NT2/D1 (cell line): ENCODE measurements around the gene USF1.
"Not testable (repeated sequence)": the region's sequence is repeated elsewhere in the genome, so short reads cannot be mapped to it uniquely, and the experiment has no call there.

Experiments
- DNase-seq: peaks from one replicate; pipeline ENCODE4 v3.0.0-alpha.2; 2011; ENCODE audit warnings: low read depth, low spot score
- H3K27me3 ChIP-seq: 2 replicates; pipeline ENCODE4 v1.6.0; 2011; ENCODE audit warnings: mild to moderate bottlenecking; ENCODE audit not compliant: insufficient read length, insufficient read depth
- H3K36me3 ChIP-seq: 2 replicates; pipeline ENCODE4 v1.6.1; 2011; ENCODE audit warnings: mild to moderate bottlenecking, low read length, mixed read lengths; ENCODE audit not compliant: insufficient read depth, insufficient read length
- H3K4me1 ChIP-seq: 2 replicates; pipeline ENCODE4 v1.5.1; 2011; ENCODE audit not compliant: insufficient read depth, insufficient read length
- H3K4me3 ChIP-seq: 2 replicates; pipeline ENCODE4 v1.5.1; 2011; ENCODE audit warnings: low read depth; ENCODE audit not compliant: insufficient read length
- H3K9ac ChIP-seq: 2 replicates; pipeline ENCODE4 v1.6.0; 2011; ENCODE audit warnings: low read depth; ENCODE audit not compliant: insufficient read length
- H3K9me3 ChIP-seq: 2 replicates; pipeline ENCODE4 v1.5.1; 2011; ENCODE audit warnings: mild to moderate bottlenecking, low read length; ENCODE audit not compliant: insufficient read depth
- SUZ12 ChIP-seq: IDR thresholded peaks from 2 replicates; pipeline ENCODE4 v1.6.1; 2011; ENCODE audit not compliant: insufficient read length, insufficient read depth; ENCODE audit errors: extremely low read depth
- YY1 ChIP-seq: IDR thresholded peaks from 2 replicates; pipeline ENCODE4 v1.6.1; 2011; ENCODE audit not compliant: insufficient read length, insufficient read depth
- ZNF274 ChIP-seq: IDR thresholded peaks from 2 replicates; pipeline ENCODE4 v1.6.1; 2011; ENCODE audit warnings: mild to moderate bottlenecking, low read depth, low read length

Gene USF1

DNA sequence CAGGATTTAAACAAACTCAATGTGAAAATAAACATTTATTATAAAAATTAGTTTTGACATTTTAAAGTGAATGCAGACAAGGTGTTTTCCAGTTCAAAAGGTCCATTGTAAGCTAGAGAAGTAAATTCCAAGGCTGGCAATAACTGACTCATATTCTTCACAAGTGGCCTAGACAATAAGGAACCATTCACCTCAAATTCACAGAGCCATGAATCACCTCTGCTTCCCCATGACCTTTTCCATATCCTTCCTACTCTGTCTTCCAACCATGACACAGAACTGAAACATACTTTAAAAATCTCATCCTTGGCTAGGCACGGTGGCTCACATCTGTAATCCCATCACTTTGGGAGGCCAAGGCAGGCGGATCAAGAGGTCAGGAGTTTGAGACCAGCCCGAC is 49.6 kb downstream of the USF1 start:
- H3K36me3 ChIP-seq, result peaks cover 48% of the 10 kb centered on the region
- H3K4me1 ChIP-seq, result peaks cover 1% of the 10 kb centered on the region
- H3K4me3 ChIP-seq, result no peak overlapping the region
- DNase-seq, result no peak
- H3K9me3 ChIP-seq, result no peaks in the 10 kb centered on the region
- H3K27me3 ChIP-seq, result no peaks in the 10 kb centered on the region
- TF ChIP-seq ZNF274, result no peak
- TF ChIP-seq SUZ12, result no peak
- no peak for TF ChIP-seq YY1
- no peak overlapping the region for H3K9ac ChIP-seq

DNA sequence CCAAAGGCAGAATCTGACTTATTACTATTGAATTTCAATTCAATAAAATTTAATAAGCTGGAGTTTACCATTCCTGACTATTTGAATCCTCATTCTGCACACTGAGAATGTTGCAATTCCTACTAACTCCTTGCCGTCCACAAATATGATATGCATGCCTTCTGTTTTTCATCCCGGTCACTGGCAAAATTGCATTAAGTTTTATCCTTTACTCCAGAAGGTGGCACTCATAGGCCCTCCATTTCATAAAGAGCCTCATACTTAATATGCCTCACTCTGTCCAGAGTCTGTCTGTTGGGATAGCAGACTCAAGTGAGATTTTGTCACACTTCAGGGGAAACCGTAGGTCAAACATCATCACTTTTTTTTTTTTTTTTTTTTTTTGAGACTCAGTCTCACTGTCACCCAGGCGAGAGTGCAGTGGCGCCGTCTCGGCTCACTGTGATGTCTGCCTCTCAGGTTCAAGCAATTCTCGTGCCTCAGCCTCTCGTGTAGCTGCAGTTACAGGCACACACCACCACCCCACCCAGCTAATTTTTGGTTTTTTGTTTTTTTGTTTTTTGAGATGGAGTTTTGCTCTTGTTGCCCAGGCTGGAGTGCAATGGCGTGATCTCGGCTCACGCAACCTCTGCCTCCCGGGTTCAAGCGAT is 52.1 kb downstream of the USF1 start:
- H3K9ac ChIP-seq, result no peak overlapping the region
- no peak overlapping the region for H3K4me3 ChIP-seq
- TF ChIP-seq SUZ12, result no peak
- TF ChIP-seq ZNF274, result no peak
- TF ChIP-seq YY1, result no peak
- H3K4me1 ChIP-seq, result peaks cover 5% of the 10 kb centered on the region
- DNase-seq, result no peak
- H3K36me3 ChIP-seq, result peaks cover 22% of the 10 kb centered on the region
- no peaks in the 10 kb centered on the region for H3K9me3 ChIP-seq
- H3K27me3 ChIP-seq, result no peaks in the 10 kb centered on the region

GRCh38 chr1:160992036-160992435 is 53.7 kb downstream of the USF1 start:
- not testable (repeated sequence) for H3K4me1 ChIP-seq, DNase-seq, H3K36me3 ChIP-seq, H3K9ac ChIP-seq, H3K9me3 ChIP-seq, H3K4me3 ChIP-seq, H3K27me3 ChIP-seq
